T-cell (primary cell): ENCODE data around the gene ENPP3. TPM values are rescaled to one million over a fixed set of nuclear protein-coding genes. Genes with fewer than 3 reads are reported as not detected.

ENCODE experiments used
- ATAC-seq, 4 experiments: fragments of 200-7000 bp in 3 of 4; fragments of 150-1000 bp in 1 of 4; cut with Tn5 transposase; replicated peaks in 1 of 4; 1 replicate in 3 of 4; 2 replicates in 1 of 4; pipeline ENCODE4 v1.10.0; 2021; ENCODE audit warnings: moderate library complexity in 3 of 4, mild to moderate bottlenecking in 2 of 4, moderate number of reproducible peaks in 1 of 4
- CTCF ChIA-PET, 2 donors: fragments of 300-600 bp; sonication (Branson Sonifier 250); formaldehyde crosslinking; loops; one replicate each; lab custom pipeline; 2022; ENCODE audit warnings: antibody characterized with exemption in 2 of 2; lab: Charles Lee
- POLR2A ChIA-PET, 2 donors: fragments of 300-600 bp; sonication (Branson Sonifier 250); formaldehyde crosslinking; loops; one replicate each; lab custom pipeline; 2022; ENCODE audit warnings: antibody characterized with exemption in 2 of 2; lab: Charles Lee
- DNase-seq, 35 experiments: peaks; one replicate each; pipeline versions ENCODE4 v3.0.0 to v3.0.0-alpha.2; 2013 to 2023
- H3K27ac ChIP-seq: one replicate; pipeline ENCODE4 v1.5.1; 2013; ENCODE audit warnings: low read length
- H3K27me3 ChIP-seq, 2 experiments: replicated peaks in 1 of 2; 1 replicate in 1 of 2; 2 replicates in 1 of 2; pipeline versions ENCODE4 v1.6.1 to v1.7.0; 2013; ENCODE audit warnings: low read length in 1 of 2, mixed read lengths in 1 of 2; ENCODE audit not compliant: control insufficient read depth in 2 of 2, insufficient read depth in 2 of 2; ENCODE audit errors: extremely low read depth in 1 of 2
- H3K36me3 ChIP-seq, 2 donors: 1 replicate in 1 of 2; 2 replicates in 1 of 2; pipeline versions ENCODE4 v1.6.1 to v1.7.0; 2013; ENCODE audit warnings: low read length in 1 of 2; ENCODE audit not compliant: control insufficient read depth in 2 of 2, insufficient read depth in 1 of 2; ENCODE audit errors: extremely low read depth in 1 of 2
- H3K4me1 ChIP-seq, 2 experiments: 1 replicate in 1 of 2; 2 replicates in 1 of 2; pipeline versions ENCODE4 v1.6.1 to v1.7.0; 2013; ENCODE audit warnings: low read length in 2 of 2, mixed read lengths in 1 of 2; ENCODE audit not compliant: insufficient read depth in 2 of 2, control insufficient read depth in 1 of 2; ENCODE audit errors: extremely low read depth in 1 of 2
- H3K4me3 ChIP-seq, 2 donors: 1 replicate in 1 of 2; 2 replicates in 1 of 2; pipeline versions ENCODE4 v1.5.1 to v1.7.0; 2013; ENCODE audit warnings: mild to moderate bottlenecking in 2 of 2, low read length in 1 of 2, moderate library complexity in 1 of 2; ENCODE audit not compliant: control insufficient read depth in 1 of 2; ENCODE audit errors: extremely low read depth in 1 of 2
- H3K9me3 ChIP-seq: 2 replicates; pipeline ENCODE4 v1.7.0; 2013
- H3K27ac Mint-ChIP-seq, 2 donors: one replicate each; pipeline ENCODE4 v1.8.0; 2020 to 2021; ENCODE audit warnings: mild to moderate bottlenecking in 2 of 2, mixed read lengths in 2 of 2
- H3K27me3 Mint-ChIP-seq, 2 donors: one replicate each; pipeline ENCODE4 v1.8.0; 2021 to 2022; ENCODE audit warnings: mixed read lengths in 2 of 2
- H3K36me3 Mint-ChIP-seq: one replicate; pipeline ENCODE4 v1.8.0; 2021; ENCODE audit warnings: mixed read lengths
- H3K4me1 Mint-ChIP-seq, 3 donors: one replicate each; pipeline ENCODE4 v1.8.0; 2020 to 2022; ENCODE audit warnings: mixed read lengths in 3 of 3, mild to moderate bottlenecking in 1 of 3
- H3K4me3 Mint-ChIP-seq, 3 donors: one replicate each; pipeline ENCODE4 v1.8.0; 2020 to 2022; ENCODE audit warnings: mild to moderate bottlenecking in 3 of 3, mixed read lengths in 3 of 3, moderate library complexity in 3 of 3
- H3K9me3 Mint-ChIP-seq, 3 donors: one replicate each; pipeline ENCODE4 v1.8.0; 2020 to 2022; ENCODE audit warnings: mixed read lengths in 3 of 3
- WGBS: methylation state at CpG from one replicate; pipeline ENCODE4 v1.1.5; 2013; ENCODE audit warnings: missing lambda C conversion rate; ENCODE audit not compliant: insufficient coverage; 5-methylcytosine and 5-hydroxymethylcytosine counted together
- total RNA-seq, 35 experiments: library from RNA in 6 of 35; stranded (reverse) in 6 of 35; fragments of 120-200 nt in 1 of 35; gene quantifications; one replicate each; pipeline versions ENCODE4 v1.2.1 to v1.2.4 and lab custom pipeline; 2013 to 2026

The ENPP3 gene
- total RNA-seq, 5 donors from 2014 or later (not counting 1 experiment from before 2014, with no cell fraction given), result 0.30 to 0.68 (median 0.53) TPM

DNA sequence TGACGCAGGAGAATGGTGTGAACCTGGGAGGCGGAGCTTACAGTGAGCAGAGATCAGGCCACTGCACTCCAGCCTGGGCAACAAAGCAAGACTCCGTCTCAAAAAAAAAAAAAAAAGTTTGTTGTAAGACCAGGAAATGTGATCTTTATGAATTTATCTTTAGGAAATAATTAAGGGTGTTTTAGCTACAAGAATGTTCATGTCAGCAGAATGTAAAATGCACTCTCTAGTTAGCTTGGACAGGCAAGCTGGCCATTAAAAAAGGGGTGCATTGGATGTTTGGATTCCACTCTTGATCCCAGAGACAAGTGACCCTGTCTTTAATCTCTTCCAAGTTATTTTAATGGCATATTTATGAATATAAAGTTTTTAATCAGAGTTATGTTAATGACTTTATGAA, 19.6 kb downstream of the ENPP3 start:
- WGBS, result 100% methylated on average over 2 of the region's 3 CpGs
- H3K4me1 Mint-ChIP-seq, result no peaks in the 10 kb centered on the region

DNA sequence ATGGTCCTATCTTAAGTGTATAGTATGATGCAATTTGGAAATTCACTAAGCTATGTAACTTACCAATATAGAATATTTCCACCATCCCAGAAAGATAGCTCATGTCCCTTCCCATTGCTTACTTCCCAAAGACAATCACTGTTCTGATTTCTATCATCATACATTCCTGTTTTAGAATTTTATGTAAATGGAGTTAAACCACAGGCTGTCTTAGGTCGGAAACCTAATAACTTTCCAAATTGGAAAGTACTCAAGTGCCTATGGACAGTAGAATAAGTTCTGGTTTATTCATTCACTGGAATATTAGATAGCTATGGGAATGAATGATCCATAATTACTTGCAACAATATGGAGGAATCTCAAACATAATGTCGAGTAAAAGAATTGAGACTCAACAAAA, 20.1 kb downstream of the ENPP3 start:
- Histone ChIP-seq H3K4me1 (no peaks in the 10 kb centered on the region), H3K36me3 (no peaks in the 10 kb centered on the region), H3K27ac (no peak overlapping the region), H3K9me3 (no peaks in the 10 kb centered on the region), H3K27me3 (peaks cover 2% of the 10 kb centered on the region in 2 experiments), H3K4me3 (no peak overlapping the region)
- Mint-ChIP-seq H3K4me1 (no peaks in the 10 kb centered on the region), H3K27me3 (no peaks in the 10 kb centered on the region), H3K9me3 (no peaks in the 10 kb centered on the region), H3K4me3 (no peak overlapping the region), H3K27ac (no peak overlapping the region), H3K36me3 (peaks cover 8% of the 10 kb centered on the region)
- ATAC-seq (no peak), DNase-seq (no peak)
- WGBS, result no CpG with 5 or more reads among the region's 2 CpGs
- ChIA-PET POLR2A (no interaction called here), CTCF (interaction anchor here (0.6 to 0.7 kb wide), 2 partner anchors 10 to 109 kb away, joined by 4 to 6 read pairs; no protein-coding TSS in a partner anchor)

More for the DNA sequence above, 19.6 kb downstream of the ENPP3 start:
- Mint-ChIP-seq H3K4me3 (no peak overlapping the region), H3K9me3 (no peaks in the 10 kb centered on the region), H3K27ac (no peak overlapping the region), H3K36me3 (peaks cover 8% of the 10 kb centered on the region), H3K27me3 (no peaks in the 10 kb centered on the region)
- ATAC-seq (no peak), DNase-seq (no peak)
- Histone ChIP-seq H3K36me3 (no peaks in the 10 kb centered on the region), H3K27me3 (peaks cover 2% of the 10 kb centered on the region in 2 experiments), H3K27ac (no peak overlapping the region), H3K4me3 (no peak overlapping the region), H3K4me1 (no peaks in the 10 kb centered on the region), H3K9me3 (no peaks in the 10 kb centered on the region)
- ChIA-PET CTCF (interaction anchor here in 1 of 2 donors (0.7 kb wide), 1 partner anchor 110 kb away, joined by 4 read pairs; no protein-coding TSS in a partner anchor), POLR2A (no interaction called here)

- Histone ChIP-seq H3K4me3 (no peak overlapping the region), H3K9me3 (no peaks in the 10 kb centered on the region), H3K27ac (no peak overlapping the region), H3K27me3 (peaks cover 0 to 2% of the 10 kb centered on the region in 2 experiments), H3K4me1 (no peaks in the 10 kb centered on the region), H3K36me3 (no peaks in the 10 kb centered on the region)
- ChIA-PET CTCF (interaction anchor here in 1 of 2 donors (0.6 kb wide), 1 partner anchor 11 kb away, joined by 6 read pairs; no protein-coding TSS in a partner anchor), POLR2A (no interaction called here)
- WGBS, result 73% methylated on average over 3 of the region's 6 CpGs
- no peaks in the 10 kb centered on the region for H3K4me1 Mint-ChIP-seq
- no peaks in the 10 kb centered on the region for H3K9me3 Mint-ChIP-seq
- H3K27ac Mint-ChIP-seq, result no peak overlapping the region
- DNase-seq (no peak), ATAC-seq (no peak)
- no peak overlapping the region for H3K4me3 Mint-ChIP-seq
- H3K27me3 Mint-ChIP-seq, result no peaks in the 10 kb centered on the region
- peaks cover 5% of the 10 kb centered on the region for H3K36me3 Mint-ChIP-seq
Measured at GRCh38 chr6:131657630-131658111, 20.6 kb downstream of the ENPP3 start.

- POLR2A ChIA-PET, result interaction anchor here in 1 of 2 donors (0.7 kb wide), 1 partner anchor 141 kb away, joined by 3 read pairs; no protein-coding TSS in a partner anchor
Measured at GRCh38 chr6:131658287-131658686, 21.2 kb downstream of the ENPP3 start.

DNA sequence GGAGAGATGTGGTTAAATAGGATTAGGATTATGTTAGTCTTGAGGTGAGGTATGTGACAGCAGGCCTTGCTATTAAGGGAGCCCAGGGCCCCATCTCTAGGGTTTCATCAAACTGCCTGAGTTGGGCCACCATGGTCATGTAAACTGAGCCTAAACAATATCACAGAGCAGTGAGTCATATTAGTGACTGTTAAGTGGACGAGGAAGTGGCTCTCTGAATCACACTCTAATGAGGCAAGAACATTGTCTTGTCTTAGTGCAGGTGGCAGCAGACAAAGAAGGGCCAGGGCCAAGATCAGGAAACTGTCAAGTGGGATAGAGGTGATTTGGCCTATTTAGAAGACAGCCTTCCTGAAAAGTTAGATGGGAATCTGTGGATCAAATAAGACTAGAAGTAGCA, 23.1 kb downstream of the ENPP3 start:
- Mint-ChIP-seq H3K27me3 (no peaks in the 10 kb centered on the region), H3K9me3 (no peaks in the 10 kb centered on the region), H3K4me3 (no peak overlapping the region), H3K4me1 (no peaks in the 10 kb centered on the region), H3K36me3 (no peaks in the 10 kb centered on the region), H3K27ac (no peak overlapping the region)
- H3K4me1 ChIP-seq, result no peaks in the 10 kb centered on the region
- ATAC-seq (no peak), DNase-seq (no peak)
- ChIA-PET POLR2A (no interaction called here), CTCF (no interaction called here)
- H3K4me3 ChIP-seq, result no peak overlapping the region
- no peaks in the 10 kb centered on the region for H3K36me3 ChIP-seq
- no peaks in the 10 kb centered on the region for H3K27me3 ChIP-seq
- no CpG with 5 or more reads among the region's 1 CpG for WGBS
- no peaks in the 10 kb centered on the region for H3K9me3 ChIP-seq
- no peak overlapping the region for H3K27ac ChIP-seq

More at GRCh38 chr6:131658287-131658686, 21.2 kb downstream of the ENPP3 start:
- DNase-seq, result no peak
- H3K36me3 Mint-ChIP-seq, result peaks cover 4% of the 10 kb centered on the region
- no peaks in the 10 kb centered on the region for H3K4me1 Mint-ChIP-seq
- no peak overlapping the region for H3K27ac Mint-ChIP-seq
- ATAC-seq, result no peak
- Histone ChIP-seq H3K9me3 (no peaks in the 10 kb centered on the region), H3K27ac (no peak overlapping the region), H3K4me1 (no peaks in the 10 kb centered on the region), H3K36me3 (no peaks in the 10 kb centered on the region), H3K27me3 (peaks cover 0 to 2% of the 10 kb centered on the region in 2 experiments), H3K4me3 (no peak overlapping the region)
- no CpG with 5 or more reads among the region's 3 CpGs for WGBS
- H3K27me3 Mint-ChIP-seq, result no peaks in the 10 kb centered on the region
- no peak overlapping the region for H3K4me3 Mint-ChIP-seq
- H3K9me3 Mint-ChIP-seq, result no peaks in the 10 kb centered on the region
- CTCF ChIA-PET, result no interaction called here

DNA sequence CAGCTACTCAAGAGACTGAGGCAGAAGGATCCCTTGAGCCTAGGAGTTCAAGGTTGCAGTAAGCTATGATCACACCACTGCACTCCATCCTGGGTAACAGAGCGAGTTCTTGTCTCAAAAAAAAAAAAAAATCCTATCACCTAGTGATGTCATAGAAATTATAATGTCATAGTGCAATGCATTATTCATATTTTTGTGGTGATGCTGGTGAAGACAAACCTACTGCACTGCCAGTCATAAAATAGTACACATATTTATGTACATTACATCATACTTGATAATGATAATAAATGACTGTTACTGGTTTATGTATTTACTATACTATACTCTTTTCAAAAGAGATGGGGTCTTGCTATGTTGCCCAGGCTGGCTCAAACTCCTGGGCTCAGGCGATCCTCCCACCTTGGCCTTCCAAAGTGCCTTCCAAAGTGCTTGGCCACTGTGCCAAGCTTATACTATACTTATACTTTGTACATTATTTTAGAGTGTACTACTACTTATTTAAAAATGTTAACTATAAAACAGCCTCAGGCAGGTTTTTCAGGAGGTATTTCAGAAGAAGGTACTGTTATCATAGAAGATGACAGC, 26.6 kb downstream of the ENPP3 start:
- H3K27me3 ChIP-seq, result no peaks in the 10 kb centered on the region
- no peak overlapping the region for H3K27ac ChIP-seq
- Mint-ChIP-seq H3K9me3 (no peaks in the 10 kb centered on the region), H3K36me3 (no peaks in the 10 kb centered on the region), H3K27me3 (no peaks in the 10 kb centered on the region), H3K4me3 (no peak overlapping the region), H3K27ac (no peak overlapping the region), H3K4me1 (no peaks in the 10 kb centered on the region)
- WGBS, result no CpG with 5 or more reads among the region's 2 CpGs
- ChIA-PET POLR2A (no interaction called here), CTCF (interaction anchor here in 1 of 2 donors (0.6 kb wide), 1 partner anchor 1812 kb away, joined by 3 read pairs; no protein-coding TSS in a partner anchor)
- no peaks in the 10 kb centered on the region for H3K4me1 ChIP-seq
- no peak overlapping the region for H3K4me3 ChIP-seq
- ATAC-seq (no peak), DNase-seq (no peak)
- H3K36me3 ChIP-seq, result no peaks in the 10 kb centered on the region
- no peaks in the 10 kb centered on the region for H3K9me3 ChIP-seq
